Cardiac muscle cell (in vitro differentiated cells and primary cell): ENCODE results near the gene PSMB4. TPM values are rescaled to one million over a fixed set of nuclear protein-coding genes. Genes with fewer than 3 reads are reported as not detected.
"Not testable (repeated sequence)": the region's sequence is repeated elsewhere in the genome, so short reads cannot be mapped to it uniquely, and the experiment has no call there.

Experiments used
- DNase-seq, 2 donors: peaks; one replicate each; pipeline versions ENCODE4 v3.0.0 to v3.0.0-alpha.2; 2010 to 2017; ENCODE audit warnings: low read depth in 1 of 2, low spot score in 1 of 2
- H3K27ac ChIP-seq: fragments of 200-600 bp; sonication (generic); 2 replicates; pipeline ENCODE4 v1.5.1; 2016
- H3K27me3 ChIP-seq: fragments of 200-600 bp; sonication (generic); 2 replicates; pipeline ENCODE4 v1.6.0; 2016; ENCODE audit warnings: control low read depth
- H3K36me3 ChIP-seq: fragments of 200-600 bp; sonication (generic); 2 replicates; pipeline ENCODE4 v1.5.1; 2016; ENCODE audit warnings: control low read depth
- H3K4me1 ChIP-seq: fragments of 200-600 bp; sonication (generic); 2 replicates; pipeline ENCODE4 v1.8.1; 2017; ENCODE audit warnings: low read depth, mild to moderate bottlenecking, mixed run types
- H3K4me3 ChIP-seq: fragments of 200-600 bp; sonication (generic); 2 replicates; pipeline ENCODE4 v1.5.1; 2016; ENCODE audit warnings: mild to moderate bottlenecking
- H3K9me3 ChIP-seq: fragments of 200-600 bp; sonication (generic); 2 replicates; pipeline ENCODE4 v1.5.1; 2017; ENCODE audit warnings: low read depth, mild to moderate bottlenecking, control low read depth
- polyA plus RNA-seq: library from polyadenylated mRNA; unstranded; fragments of >200 nt; fragmentation: Nextera tagmentation; extraction: Ambion mirVana; gene quantifications from 2 replicates; pipeline ENCODE4 v1.2.1, GENCODE V29; 2016
- total RNA-seq: library from RNA; depleted of rRNA; stranded (reverse); fragments of >200 nt; gene quantifications from 2 replicates; pipeline ENCODE4 v1.2.3, GENCODE V29; 2016
- TF ChIP-seq, protein P1 (sequence below): IDR thresholded peaks from 2 replicates; pipeline ENCODE4 v1.5.1; 2012; ENCODE audit warnings: low read depth, mild to moderate bottlenecking, low read length

PSMB4 gene
- total and polyA plus RNA-seq, 2 experiments from 2014 or later: 104 to 220 TPM

DNA sequence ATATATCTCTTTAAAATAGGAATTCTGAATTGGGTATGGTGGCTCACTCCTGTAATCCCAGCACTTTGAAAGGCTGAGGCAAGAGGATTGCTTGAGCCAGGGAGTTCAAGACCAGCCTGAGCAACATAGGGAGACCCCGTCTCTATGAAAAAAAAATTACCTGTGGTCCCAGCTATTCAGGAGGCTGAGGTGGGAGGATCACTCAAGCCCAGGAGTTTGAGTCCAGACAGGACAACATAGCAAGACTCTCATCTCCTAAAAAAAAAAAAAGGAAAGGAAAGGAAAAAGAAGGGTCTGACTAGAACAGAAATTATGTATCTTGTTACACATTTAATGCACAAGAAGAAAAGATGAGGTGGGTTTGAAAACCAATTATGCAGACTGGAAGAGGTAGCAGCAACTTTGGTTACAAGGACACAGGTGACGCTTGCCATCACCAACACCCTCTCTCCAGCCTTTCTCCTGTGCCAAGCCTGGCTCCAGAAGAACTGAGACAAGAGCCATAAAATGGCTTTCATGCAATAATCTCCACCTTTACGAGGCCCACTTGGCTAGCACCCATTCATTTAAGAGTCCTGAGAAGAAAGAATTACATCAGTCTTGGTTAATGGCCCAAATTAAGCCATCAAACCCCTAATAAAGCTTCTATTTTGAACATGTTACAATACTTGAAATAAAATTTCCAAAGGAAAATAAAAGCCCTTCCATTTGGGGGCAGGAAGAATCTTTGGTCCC, 22.1 kb upstream of the PSMB4 start:
- no peak overlapping the region for H3K4me3 ChIP-seq
- DNase-seq: no peak
- no peaks in the 10 kb centered on the region for H3K9me3 ChIP-seq
- H3K4me1 ChIP-seq: peaks cover 6% of the 10 kb centered on the region
- no peaks in the 10 kb centered on the region for H3K27me3 ChIP-seq
- TF ChIP-seq, protein P1, sequence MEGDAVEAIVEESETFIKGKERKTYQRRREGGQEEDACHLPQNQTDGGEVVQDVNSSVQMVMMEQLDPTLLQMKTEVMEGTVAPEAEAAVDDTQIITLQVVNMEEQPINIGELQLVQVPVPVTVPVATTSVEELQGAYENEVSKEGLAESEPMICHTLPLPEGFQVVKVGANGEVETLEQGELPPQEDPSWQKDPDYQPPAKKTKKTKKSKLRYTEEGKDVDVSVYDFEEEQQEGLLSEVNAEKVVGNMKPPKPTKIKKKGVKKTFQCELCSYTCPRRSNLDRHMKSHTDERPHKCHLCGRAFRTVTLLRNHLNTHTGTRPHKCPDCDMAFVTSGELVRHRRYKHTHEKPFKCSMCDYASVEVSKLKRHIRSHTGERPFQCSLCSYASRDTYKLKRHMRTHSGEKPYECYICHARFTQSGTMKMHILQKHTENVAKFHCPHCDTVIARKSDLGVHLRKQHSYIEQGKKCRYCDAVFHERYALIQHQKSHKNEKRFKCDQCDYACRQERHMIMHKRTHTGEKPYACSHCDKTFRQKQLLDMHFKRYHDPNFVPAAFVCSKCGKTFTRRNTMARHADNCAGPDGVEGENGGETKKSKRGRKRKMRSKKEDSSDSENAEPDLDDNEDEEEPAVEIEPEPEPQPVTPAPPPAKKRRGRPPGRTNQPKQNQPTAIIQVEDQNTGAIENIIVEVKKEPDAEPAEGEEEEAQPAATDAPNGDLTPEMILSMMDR: no peak
- H3K36me3 ChIP-seq: no peaks in the 10 kb centered on the region
- no peak overlapping the region for H3K27ac ChIP-seq

DNA sequence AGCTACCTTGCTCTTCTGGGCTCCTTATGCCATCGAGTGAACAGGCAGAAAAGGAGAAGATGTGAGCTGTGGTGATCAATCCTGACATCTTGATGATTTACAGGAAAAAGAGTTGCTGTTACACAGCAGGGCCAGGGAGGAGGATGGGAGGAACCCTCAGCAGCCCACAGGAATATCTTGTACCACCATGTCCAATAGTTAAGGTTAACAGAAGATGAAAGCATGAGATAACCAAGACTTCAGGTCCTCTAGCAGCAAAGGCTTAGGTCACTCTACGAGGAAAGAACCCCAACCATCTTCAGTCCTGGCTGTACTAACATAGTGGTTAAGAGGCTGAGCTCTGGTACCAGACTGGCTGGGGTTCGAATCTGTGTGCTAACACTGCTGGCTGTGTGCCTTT, 14.8 kb upstream of the PSMB4 start:
- Histone ChIP-seq H3K4me3 (no peak overlapping the region), H3K36me3 (no peaks in the 10 kb centered on the region), H3K27ac (no peak overlapping the region), H3K27me3 (no peaks in the 10 kb centered on the region), H3K9me3 (no peaks in the 10 kb centered on the region), H3K4me1 (no peaks in the 10 kb centered on the region)
- TF ChIP-seq, protein P1: no peak
- no peak for DNase-seq

DNA sequence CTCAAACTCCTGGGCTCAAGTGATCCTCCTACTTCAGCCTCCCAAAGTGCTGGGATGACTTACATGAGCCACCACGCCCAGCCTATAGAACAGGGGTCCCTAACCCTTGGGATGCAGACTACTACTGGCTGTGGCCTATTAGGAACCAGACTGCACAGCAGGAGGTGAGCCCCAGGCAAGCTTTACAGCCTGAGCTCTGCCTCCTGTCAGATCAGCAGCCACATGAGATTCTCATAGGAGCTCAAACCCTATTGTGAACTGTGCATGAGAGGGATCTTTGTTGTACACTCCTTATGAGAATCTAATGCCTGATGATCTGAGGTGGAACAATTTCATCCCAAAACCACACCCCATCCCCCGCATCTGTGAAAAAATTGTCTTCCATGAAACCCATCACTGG, 13.4 kb upstream of the PSMB4 start:
- no peak overlapping the region for H3K4me3 ChIP-seq
- TF ChIP-seq, protein P1: no peak
- no peaks in the 10 kb centered on the region for H3K36me3 ChIP-seq
- DNase-seq: no peak
- H3K27ac ChIP-seq: no peak overlapping the region
- H3K9me3 ChIP-seq: no peaks in the 10 kb centered on the region
- H3K4me1 ChIP-seq: no peaks in the 10 kb centered on the region
- no peaks in the 10 kb centered on the region for H3K27me3 ChIP-seq

DNA sequence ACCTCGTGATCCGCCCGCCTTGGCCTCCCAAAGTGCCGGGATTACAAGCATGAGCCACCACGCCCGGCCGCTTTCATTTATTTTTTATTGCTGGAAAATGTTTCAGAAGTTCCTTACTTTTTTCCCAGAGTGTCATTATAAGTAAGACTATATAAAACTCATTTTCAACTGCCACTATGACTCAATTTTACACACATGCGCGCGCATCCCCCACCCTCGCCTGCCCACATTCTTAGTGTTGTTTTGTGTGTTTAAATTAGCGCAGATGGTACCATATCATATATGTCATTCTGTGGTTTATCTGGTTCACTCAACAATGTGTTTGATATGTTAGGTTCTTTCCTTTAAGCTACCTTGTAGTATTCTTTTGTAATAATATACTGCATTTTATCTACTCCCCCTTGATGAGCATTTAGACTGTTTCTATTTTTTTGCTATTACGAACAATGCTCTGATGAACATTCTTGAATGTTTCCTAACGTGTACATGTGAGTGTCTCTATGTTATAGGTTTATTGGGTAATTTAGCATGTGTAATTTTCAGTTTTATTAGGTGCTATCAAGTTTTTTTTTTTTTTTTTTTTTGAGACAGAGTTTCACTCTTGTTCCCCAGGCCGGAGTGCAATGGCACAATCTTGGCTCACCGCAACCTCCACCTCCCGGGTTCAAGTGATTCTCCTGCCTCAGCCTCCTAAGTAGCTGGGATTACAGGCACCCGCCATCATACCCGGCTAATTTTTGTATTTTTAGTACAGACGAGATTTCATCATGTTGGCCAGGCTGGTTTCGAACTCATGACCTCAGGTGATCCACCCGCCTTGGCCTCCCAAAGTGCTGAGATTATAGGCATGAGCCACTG, 8.9 kb upstream of the PSMB4 start:
- H3K4me3 ChIP-seq, H3K36me3 ChIP-seq, H3K4me1 ChIP-seq, H3K27ac ChIP-seq, DNase-seq, H3K27me3 ChIP-seq, H3K9me3 ChIP-seq: not testable (repeated sequence)

DNA sequence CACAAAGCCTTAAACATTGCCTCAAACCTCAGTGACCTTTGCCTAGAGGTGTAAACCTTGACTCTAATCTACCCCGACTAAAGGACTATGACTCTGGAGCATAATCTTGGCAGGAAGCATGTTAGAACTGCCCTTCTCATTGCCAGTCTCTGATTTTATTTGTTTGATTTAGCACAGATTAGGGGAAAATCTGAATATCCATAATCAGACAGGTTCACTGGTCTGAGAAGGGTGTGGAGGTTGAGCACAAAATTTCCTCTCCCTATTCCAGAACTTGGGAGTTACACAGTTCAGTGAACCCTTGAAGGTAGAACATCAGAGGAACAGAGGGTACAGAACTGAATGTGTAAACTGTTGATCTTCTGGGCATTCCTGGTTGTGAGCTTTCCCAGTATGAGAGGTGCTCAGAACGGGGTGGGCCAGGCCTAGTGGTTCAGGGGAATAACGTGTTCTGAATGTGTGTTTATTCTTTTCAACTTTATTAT, 8.3 kb upstream of the PSMB4 start:
- TF ChIP-seq, protein P1: no peak
- no peaks in the 10 kb centered on the region for H3K4me1 ChIP-seq
- H3K4me3 ChIP-seq: no peak overlapping the region
- no peak overlapping the region for H3K27ac ChIP-seq
- H3K36me3 ChIP-seq: no peaks in the 10 kb centered on the region
- no peaks in the 10 kb centered on the region for H3K27me3 ChIP-seq
- H3K9me3 ChIP-seq: no peaks in the 10 kb centered on the region
- DNase-seq: no peak

DNA sequence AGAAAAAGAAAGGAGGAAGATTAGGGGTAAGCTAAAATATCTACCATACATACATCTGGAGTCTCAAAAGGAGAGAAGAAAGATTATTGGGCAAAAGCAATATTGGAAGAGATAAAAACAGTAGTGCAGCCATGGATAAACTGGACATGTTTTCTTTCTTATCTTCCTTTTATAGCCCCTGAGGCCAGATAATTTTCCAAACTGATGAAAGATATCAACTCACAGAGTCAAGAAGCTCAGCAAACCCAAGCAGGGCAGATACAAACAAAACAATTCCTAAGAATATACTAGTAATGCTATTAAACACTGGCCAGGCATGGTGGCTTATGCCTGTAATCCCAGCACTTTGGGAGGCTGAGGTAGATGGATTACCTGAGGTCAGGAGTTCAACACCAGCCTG, 5.8 kb upstream of the PSMB4 start:
- no peaks in the 10 kb centered on the region for H3K36me3 ChIP-seq
- DNase-seq: no peak
- no peaks in the 10 kb centered on the region for H3K27me3 ChIP-seq
- H3K4me1 ChIP-seq: no peaks in the 10 kb centered on the region
- H3K27ac ChIP-seq: no peak overlapping the region
- H3K4me3 ChIP-seq: no peak overlapping the region
- H3K9me3 ChIP-seq: no peaks in the 10 kb centered on the region
- TF ChIP-seq, protein P1: no peak

DNA sequence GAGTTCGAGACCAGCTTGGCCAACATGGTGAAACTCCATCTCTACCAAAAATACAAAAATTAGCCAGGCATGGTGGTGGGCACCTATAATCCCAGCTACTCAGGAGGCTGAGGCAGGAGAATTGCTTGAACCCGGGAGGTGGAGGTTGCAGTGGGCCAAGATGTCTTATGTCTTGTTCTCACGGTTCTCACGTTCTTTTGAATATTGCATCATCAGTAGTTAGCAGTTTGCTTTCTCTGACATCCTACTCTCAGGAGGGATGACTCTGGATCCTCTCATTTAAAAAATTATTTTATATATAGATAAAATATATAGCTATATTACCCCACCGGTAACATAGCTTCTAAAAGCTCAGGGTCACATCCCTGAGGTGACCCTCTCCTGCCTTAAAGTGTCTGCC, 3.1 kb upstream of the PSMB4 start:
- not testable (repeated sequence) for H3K9me3 ChIP-seq, H3K4me1 ChIP-seq, H3K27ac ChIP-seq, DNase-seq, H3K27me3 ChIP-seq, H3K4me3 ChIP-seq, H3K36me3 ChIP-seq
